IPS-18a (cell line): ENCODE measurements around the gene RBM3.

Experiments used
- H3K27ac ChIP-seq: one replicate; pipeline ENCODE4 v1.5.1; 2013; ENCODE audit warnings: low read length
- H3K27me3 ChIP-seq: one replicate; pipeline ENCODE4 v1.6.1; 2013; ENCODE audit warnings: mild to moderate bottlenecking, low read length; ENCODE audit not compliant: control insufficient read depth, insufficient read depth
- H3K36me3 ChIP-seq: one replicate; pipeline ENCODE4 v1.6.1; 2013; ENCODE audit warnings: low read depth, low read length; ENCODE audit not compliant: control insufficient read depth
- H3K4me1 ChIP-seq: one replicate; pipeline ENCODE4 v1.6.1; 2013; ENCODE audit warnings: low read depth, low read length; ENCODE audit not compliant: control insufficient read depth
- H3K4me3 ChIP-seq: one replicate; pipeline ENCODE4 v1.5.1; 2013; ENCODE audit warnings: low read length
- H3K9ac ChIP-seq: one replicate; pipeline ENCODE4 v1.6.1; 2013; ENCODE audit warnings: mild to moderate bottlenecking, low read length, moderate library complexity
- H3K9me3 ChIP-seq: one replicate; pipeline ENCODE4 v1.6.1; 2013; ENCODE audit warnings: low read depth, low read length; ENCODE audit not compliant: control insufficient read depth

Gene RBM3

GRCh38 chrX:48579259-48579658 is 5.0 kb downstream of the RBM3 start:
- Histone ChIP-seq H3K4me1 (peaks cover 4% of the 10 kb centered on the region), H3K27ac (no peak overlapping the region), H3K9ac (no peak overlapping the region), H3K36me3 (peaks cover 42% of the 10 kb centered on the region), H3K9me3 (peaks cover 10% of the 10 kb centered on the region), H3K4me3 (no peak overlapping the region), H3K27me3 (no peaks in the 10 kb centered on the region)

GRCh38 chrX:48580662-48581061 is 6.4 kb downstream of the RBM3 start:
- H3K27me3 ChIP-seq: no peaks in the 10 kb centered on the region
- no peak overlapping the region for H3K27ac ChIP-seq
- no peak overlapping the region for H3K9ac ChIP-seq
- H3K4me1 ChIP-seq: no peaks in the 10 kb centered on the region
- H3K9me3 ChIP-seq: peaks cover 12% of the 10 kb centered on the region
- peaks cover 34% of the 10 kb centered on the region for H3K36me3 ChIP-seq
- no peak overlapping the region for H3K4me3 ChIP-seq

GRCh38 chrX:48584698-48585097 is 10.4 kb downstream of the RBM3 start:
- H3K27ac ChIP-seq: no peak overlapping the region
- H3K9ac ChIP-seq: no peak overlapping the region
- no peaks in the 10 kb centered on the region for H3K4me1 ChIP-seq
- H3K36me3 ChIP-seq: no peaks in the 10 kb centered on the region
- H3K4me3 ChIP-seq: no peak overlapping the region
- H3K27me3 ChIP-seq: no peaks in the 10 kb centered on the region
- H3K9me3 ChIP-seq: peaks cover 9% of the 10 kb centered on the region

GRCh38 chrX:48589482-48590162 is 15.3 kb downstream of the RBM3 start:
- no peak overlapping the region for H3K27ac ChIP-seq
- no peaks in the 10 kb centered on the region for H3K27me3 ChIP-seq

GRCh38 chrX:48590203-48591103 is 16.2 kb downstream of the RBM3 start:
- Histone ChIP-seq H3K27ac (no peak overlapping the region), H3K4me3 (no peak overlapping the region), H3K4me1 (no peaks in the 10 kb centered on the region), H3K27me3 (no peaks in the 10 kb centered on the region), H3K9ac (no peak overlapping the region), H3K36me3 (no peaks in the 10 kb centered on the region), H3K9me3 (peaks cover 13% of the 10 kb centered on the region)

More at GRCh38 chrX:48589482-48590162, 15.3 kb downstream of the RBM3 start:
- no peaks in the 10 kb centered on the region for H3K36me3 ChIP-seq
- H3K4me3 ChIP-seq: no peak overlapping the region
- H3K9ac ChIP-seq: no peak overlapping the region
- no peaks in the 10 kb centered on the region for H3K4me1 ChIP-seq
- H3K9me3 ChIP-seq: peaks cover 16% of the 10 kb centered on the region

GRCh38 chrX:48591255-48591791 is 17.0 kb downstream of the RBM3 start:
- H3K27me3 ChIP-seq: no peaks in the 10 kb centered on the region
- peaks cover 13% of the 10 kb centered on the region for H3K9me3 ChIP-seq
- no peak overlapping the region for H3K9ac ChIP-seq
- no peaks in the 10 kb centered on the region for H3K4me1 ChIP-seq
- H3K36me3 ChIP-seq: no peaks in the 10 kb centered on the region
- H3K27ac ChIP-seq: no peak overlapping the region
- H3K4me3 ChIP-seq: no peak overlapping the region

GRCh38 chrX:48592971-48593370 is 18.7 kb downstream of the RBM3 start:
- Histone ChIP-seq H3K4me3 (no peak overlapping the region), H3K4me1 (no peaks in the 10 kb centered on the region), H3K9me3 (peaks cover 13% of the 10 kb centered on the region), H3K27ac (no peak overlapping the region), H3K27me3 (no peaks in the 10 kb centered on the region), H3K36me3 (no peaks in the 10 kb centered on the region), H3K9ac (no peak overlapping the region)

- H3K4me3 ChIP-seq: no peak overlapping the region
- H3K9ac ChIP-seq: no peak overlapping the region
- peaks cover 4% of the 10 kb centered on the region for H3K36me3 ChIP-seq
- no peaks in the 10 kb centered on the region for H3K27me3 ChIP-seq
- no peak overlapping the region for H3K27ac ChIP-seq
- H3K9me3 ChIP-seq: peaks cover 24% of the 10 kb centered on the region
- H3K4me1 ChIP-seq: no peaks in the 10 kb centered on the region
Measured at GRCh38 chrX:48595929-48596328, 21.6 kb downstream of the RBM3 start.

GRCh38 chrX:48597353-48598264 is 23.3 kb downstream of the RBM3 start, which contains the start of gene WDR13:
TSS of gene WDR13 (plus strand) at chrX:48597492. CDS start at chrX:48597997, 505 bp downstream.
- peak within 1 kb of the TSS; percentile 92 for H3K4me3 ChIP-seq
- H3K27me3 ChIP-seq: no peaks in the 10 kb centered on the region
- peak within 1 kb of the TSS; percentile 82 for H3K9ac ChIP-seq
- H3K27ac ChIP-seq: peak within 1 kb of the TSS; percentile 89
- peaks cover 20% of the 10 kb centered on the region for H3K9me3 ChIP-seq
- H3K36me3 ChIP-seq: peaks cover 4% of the 10 kb centered on the region
- no peaks in the 10 kb centered on the region for H3K4me1 ChIP-seq

GRCh38 chrX:48598614-48599013 is 24.3 kb downstream of the RBM3 start:
- Histone ChIP-seq H3K4me1 (no peaks in the 10 kb centered on the region), H3K36me3 (peaks cover 4% of the 10 kb centered on the region), H3K27me3 (no peaks in the 10 kb centered on the region), H3K4me3 (no peak overlapping the region), H3K9me3 (peaks cover 11% of the 10 kb centered on the region), H3K9ac (no peak overlapping the region), H3K27ac (no peak overlapping the region)

- Histone ChIP-seq H3K27ac (no peak overlapping the region), H3K4me1 (no peaks in the 10 kb centered on the region), H3K9me3 (peaks cover 11% of the 10 kb centered on the region), H3K36me3 (peaks cover 4% of the 10 kb centered on the region), H3K9ac (no peak overlapping the region), H3K4me3 (no peak overlapping the region), H3K27me3 (no peaks in the 10 kb centered on the region)
Measured at GRCh38 chrX:48599341-48599740, 25.1 kb downstream of the RBM3 start.
